GM12875 (cell line): ENCODE measurements around the gene APRT.
"Not testable (repeated sequence)": the region's sequence is repeated elsewhere in the genome, so short reads cannot be mapped to it uniquely, and the experiment has no call there.

Experiments used
- H3K4me3 ChIP-seq: one replicate; pipeline ENCODE4 v1.5.1; 2011; ENCODE audit warnings: low read depth, low read length, control low read depth
- TF ChIP-seq, protein P1 (sequence below): IDR thresholded peaks from 2 replicates; pipeline ENCODE4 v1.5.1; 2011; ENCODE audit warnings: low read depth, mild to moderate bottlenecking, control low read depth, inconsistent platforms, low read length, moderate library complexity, borderline replicate concordance; ENCODE audit not compliant: insufficient read depth

APRT gene

DNA sequence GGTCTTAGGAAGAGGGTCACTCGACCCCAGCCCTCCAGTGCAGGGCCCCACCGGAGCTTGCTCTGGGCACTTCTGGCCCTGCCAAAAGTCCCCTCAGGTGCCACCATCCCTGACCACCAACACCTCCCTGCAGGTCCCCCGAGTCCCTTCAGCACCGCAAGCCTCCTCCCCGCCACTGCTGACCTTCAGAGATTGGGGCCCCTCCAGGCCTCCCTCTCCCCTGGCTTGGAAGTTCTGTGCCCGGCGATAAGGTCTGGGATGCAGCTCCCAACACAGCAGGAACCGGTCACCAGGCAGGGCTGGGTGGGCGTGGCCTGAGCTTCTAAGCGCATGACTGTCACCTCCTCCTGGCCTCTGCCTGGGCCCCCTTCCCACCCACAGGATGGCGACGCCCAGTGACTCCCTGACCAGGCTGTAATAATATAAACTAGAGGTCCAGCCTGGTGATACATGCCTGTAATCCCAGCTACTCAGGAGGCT lies 37.9 kb downstream of the APRT start:
- TF ChIP-seq, protein P1, sequence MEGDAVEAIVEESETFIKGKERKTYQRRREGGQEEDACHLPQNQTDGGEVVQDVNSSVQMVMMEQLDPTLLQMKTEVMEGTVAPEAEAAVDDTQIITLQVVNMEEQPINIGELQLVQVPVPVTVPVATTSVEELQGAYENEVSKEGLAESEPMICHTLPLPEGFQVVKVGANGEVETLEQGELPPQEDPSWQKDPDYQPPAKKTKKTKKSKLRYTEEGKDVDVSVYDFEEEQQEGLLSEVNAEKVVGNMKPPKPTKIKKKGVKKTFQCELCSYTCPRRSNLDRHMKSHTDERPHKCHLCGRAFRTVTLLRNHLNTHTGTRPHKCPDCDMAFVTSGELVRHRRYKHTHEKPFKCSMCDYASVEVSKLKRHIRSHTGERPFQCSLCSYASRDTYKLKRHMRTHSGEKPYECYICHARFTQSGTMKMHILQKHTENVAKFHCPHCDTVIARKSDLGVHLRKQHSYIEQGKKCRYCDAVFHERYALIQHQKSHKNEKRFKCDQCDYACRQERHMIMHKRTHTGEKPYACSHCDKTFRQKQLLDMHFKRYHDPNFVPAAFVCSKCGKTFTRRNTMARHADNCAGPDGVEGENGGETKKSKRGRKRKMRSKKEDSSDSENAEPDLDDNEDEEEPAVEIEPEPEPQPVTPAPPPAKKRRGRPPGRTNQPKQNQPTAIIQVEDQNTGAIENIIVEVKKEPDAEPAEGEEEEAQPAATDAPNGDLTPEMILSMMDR: no peak
- no peak overlapping the region for H3K4me3 ChIP-seq

DNA sequence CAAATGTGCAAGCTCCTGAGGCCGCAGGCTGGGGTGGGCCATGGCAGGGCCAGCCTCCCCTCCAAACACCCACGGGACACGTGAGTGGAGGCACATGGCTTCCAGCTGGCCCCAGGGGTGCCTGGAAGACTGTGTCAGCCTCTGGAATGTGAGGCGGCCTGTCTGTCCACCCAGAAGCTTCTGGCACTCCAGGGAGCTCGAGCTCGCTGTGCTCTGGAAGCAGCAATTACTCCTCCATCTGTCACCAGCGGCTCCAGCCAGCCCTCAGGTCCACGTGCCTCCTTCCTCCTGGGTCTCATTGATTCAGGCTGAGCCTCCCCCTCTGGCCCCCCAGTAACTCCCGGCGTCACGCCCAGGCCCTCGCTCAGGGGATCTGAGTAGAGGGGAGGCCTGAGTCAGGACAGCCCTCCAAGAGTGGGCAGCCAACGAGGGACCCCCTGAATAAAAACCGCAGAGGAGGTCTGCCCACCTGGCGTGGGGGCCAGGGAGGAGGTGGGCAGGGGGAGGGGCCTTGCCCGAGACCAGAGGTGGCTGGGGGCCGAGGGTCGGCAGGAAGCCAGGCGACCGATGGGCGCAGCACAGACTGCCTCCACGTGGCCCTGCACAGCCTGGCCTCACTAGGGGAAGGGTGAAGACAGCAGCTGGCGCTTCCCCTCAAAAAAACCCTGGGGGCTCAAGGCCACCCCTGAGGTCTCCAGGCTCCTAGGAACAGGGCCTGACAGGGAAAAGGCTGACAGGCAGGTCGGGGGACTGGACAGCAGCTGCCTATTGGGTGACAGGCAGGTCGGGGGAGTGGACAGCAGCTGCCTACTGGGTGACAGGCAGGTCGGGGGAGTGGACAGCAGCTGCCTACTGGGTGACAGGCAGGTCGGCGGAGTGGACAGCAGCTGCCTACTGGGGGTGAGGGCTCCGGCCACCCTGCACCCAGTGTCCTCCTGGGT lies 38.6 kb downstream of the APRT start:
- TF ChIP-seq, protein P1: no peak
- H3K4me3 ChIP-seq: no peak overlapping the region

DNA sequence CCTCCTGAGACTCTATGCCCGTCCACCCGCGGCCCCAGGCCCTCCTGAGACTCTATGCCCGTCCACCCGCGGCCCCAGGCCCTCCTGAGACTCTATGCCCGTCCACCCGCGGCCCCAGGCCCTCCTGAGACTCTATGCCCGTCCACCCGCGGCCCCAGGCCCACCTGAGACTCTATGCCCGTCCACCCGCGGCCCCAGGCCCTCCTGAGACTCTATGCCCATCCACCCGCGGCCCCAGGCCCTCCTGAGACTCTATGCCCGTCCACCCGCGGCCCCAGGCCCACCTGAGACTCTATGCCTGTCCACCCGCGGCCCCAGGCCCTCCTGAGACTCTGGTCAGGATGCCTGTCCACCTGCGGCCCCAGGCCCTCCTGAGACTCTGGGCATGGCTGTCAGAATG lies 39.9 kb downstream of the APRT start:
- not testable (repeated sequence) for H3K4me3 ChIP-seq

DNA sequence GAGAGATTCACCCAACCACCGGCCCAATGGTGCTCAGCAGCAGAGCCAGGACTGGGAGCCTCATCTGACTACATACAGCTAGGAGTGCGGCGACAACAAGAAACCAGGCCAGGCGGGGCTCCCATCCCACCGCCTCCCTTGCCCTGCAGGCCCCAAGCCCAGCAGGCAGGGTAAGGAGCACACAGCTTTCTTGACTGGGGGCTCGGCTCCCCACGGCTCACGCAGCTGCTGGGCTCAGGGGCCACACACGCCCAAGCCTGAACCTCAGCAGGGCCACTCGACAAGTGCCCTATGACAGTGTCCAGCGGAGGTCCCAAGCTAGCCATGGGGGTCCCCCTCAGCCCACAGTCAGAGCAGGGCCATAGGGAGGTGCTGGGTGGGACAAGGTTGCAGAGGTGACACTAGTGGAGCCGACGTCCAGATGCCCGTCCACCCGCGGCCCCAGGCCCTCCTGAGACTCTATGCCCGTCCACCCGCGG lies 40.4 kb downstream of the APRT start:
- H3K4me3 ChIP-seq: no peak overlapping the region

DNA sequence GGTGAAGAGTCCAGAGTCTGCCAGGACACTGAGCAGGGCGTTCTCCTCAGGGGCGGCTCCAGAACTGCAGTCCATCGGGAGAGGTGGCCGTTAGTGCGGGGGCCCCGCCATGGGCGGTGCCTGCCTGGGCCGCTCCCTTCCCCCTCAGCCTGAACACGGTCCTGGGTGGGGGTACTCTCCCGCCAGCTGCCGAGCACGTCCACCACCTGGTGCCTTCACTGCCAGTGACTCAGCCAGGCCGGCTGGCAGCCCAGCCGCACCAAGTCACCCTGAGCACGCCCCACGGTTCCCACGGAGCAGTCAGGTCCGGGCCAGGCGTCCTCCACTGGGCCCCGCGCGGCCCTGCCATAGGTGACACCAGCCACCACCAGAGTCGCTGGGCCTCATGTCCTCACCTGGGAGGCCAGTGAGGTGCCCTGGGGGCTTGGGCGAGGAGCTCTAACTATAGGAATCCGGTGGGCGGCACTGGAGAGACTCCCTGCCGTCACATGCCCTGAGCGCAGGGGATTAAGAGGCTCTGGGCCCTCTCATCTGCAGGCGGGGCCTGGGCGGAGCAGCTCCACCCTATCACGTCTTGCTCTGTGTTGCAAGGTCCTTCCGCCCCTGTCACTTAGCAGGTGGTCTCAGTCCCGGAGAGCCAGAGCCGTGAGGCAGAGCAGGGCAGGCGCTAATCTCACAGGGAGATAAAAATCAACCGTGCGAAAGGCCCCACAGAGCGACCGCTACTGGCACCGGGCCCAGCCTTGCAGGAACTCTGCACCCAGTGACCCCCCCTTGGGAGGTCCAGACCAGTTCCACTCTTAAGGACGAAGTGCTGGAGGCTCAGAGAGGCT lies 41.1 kb downstream of the APRT start:
- TF ChIP-seq, protein P1: no peak
- no peak overlapping the region for H3K4me3 ChIP-seq

More for the DNA sequence above, 40.4 kb downstream of the APRT start:
- TF ChIP-seq, protein P1: no peak

DNA sequence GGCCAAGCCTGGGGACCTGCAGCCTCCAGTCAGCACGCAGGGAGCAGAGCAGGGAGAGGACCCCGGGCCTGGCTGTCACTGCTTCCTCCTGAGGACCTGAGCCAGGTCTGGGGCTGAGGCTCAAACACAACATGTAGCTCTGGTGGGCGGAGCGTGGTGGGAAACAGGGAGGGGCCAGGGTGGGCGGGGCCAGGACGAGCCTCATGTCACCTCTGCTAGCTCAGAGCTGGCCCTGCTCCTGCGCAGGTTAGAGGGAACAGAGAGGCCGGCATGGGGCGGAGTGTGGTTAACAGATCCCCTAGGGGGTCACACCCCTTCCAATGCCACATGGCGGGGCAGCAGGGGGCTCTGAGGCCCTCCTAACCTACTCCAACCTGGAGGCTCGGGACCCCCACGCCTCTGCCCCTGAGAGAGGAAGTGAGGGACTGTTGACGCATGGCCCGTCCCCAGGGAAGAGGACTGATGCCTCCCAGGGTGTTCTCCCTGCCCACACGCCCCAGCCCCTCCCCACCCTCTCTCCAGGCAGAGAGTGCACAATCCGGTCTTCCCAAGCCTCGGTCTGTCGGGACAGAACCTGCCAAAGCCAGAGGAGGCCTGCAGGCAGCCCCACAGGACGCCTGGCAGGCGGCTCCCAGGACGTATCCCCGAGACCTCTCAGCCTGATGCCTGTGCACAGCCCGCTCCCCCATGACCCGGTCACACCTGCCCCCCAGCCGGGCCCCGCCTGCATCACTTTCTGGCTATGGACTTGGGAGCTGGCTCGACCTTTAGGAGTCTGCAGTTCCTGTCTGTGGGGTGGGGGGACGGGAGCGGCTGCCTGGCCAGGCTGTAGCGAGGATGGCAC lies 41.9 kb downstream of the APRT start:
- TF ChIP-seq, protein P1: no peak
- H3K4me3 ChIP-seq: no peak overlapping the region
